Naive thymus-derived CD4-positive, alpha-beta T cell (primary cell): ENCODE results near the gene ZER1. TPM values are rescaled to one million over a fixed set of nuclear protein-coding genes. Genes with fewer than 3 reads are reported as not detected.
A peak's percentile ranks its signal among the peaks of the same experiment; 100 is the strongest.

Experiments used
- ATAC-seq: fragments of 150-1000 bp; cut with Tn5 transposase; 2 replicates; pipeline ENCODE4 v1.10.0; 2021; ENCODE audit warnings: mild to moderate bottlenecking, moderate library complexity
- CTCF ChIA-PET: fragments of 350-600 bp; sonication (Branson Sonifier 250); formaldehyde crosslinking; loops from one replicate; lab custom pipeline; 2021; ENCODE audit warnings: antibody characterized with exemption; lab: Charles Lee
- POLR2A ChIA-PET: fragments of 350-600 bp; sonication (Branson Sonifier 250); formaldehyde crosslinking; loops from one replicate; lab custom pipeline; 2021; ENCODE audit warnings: antibody characterized with exemption, inconsistent platforms; lab: Charles Lee
- DNase-seq, 9 donors: peaks; one replicate each; pipeline versions ENCODE4 v3.0.0 to v3.0.0-alpha.2; 2020 to 2022; ENCODE audit warnings: mixed read lengths in 1 of 9
- H3K27ac ChIP-seq: one replicate; pipeline ENCODE4 v1.7.0; 2013; ENCODE audit warnings: mild to moderate bottlenecking, low read depth, low read length, moderate library complexity
- H3K27me3 ChIP-seq, 2 donors: one replicate each; pipeline ENCODE4 v1.7.0; 2013; ENCODE audit warnings: low read length in 2 of 2, mild to moderate bottlenecking in 2 of 2, moderate library complexity in 2 of 2; ENCODE audit not compliant: control insufficient read depth in 2 of 2, insufficient read depth in 2 of 2
- H3K36me3 ChIP-seq, 3 experiments: 1 replicate in 2 of 3; 2 replicates in 1 of 3; pipeline ENCODE4 v1.7.0; 2013; ENCODE audit warnings: low read length in 3 of 3, mild to moderate bottlenecking in 3 of 3, moderate library complexity in 1 of 3; ENCODE audit not compliant: insufficient read depth in 3 of 3, control insufficient read depth in 2 of 3
- H3K4me1 ChIP-seq, 2 donors: one replicate each; pipeline ENCODE4 v1.7.0; 2013; ENCODE audit warnings: low read length in 2 of 2, mild to moderate bottlenecking in 2 of 2, moderate library complexity in 1 of 2; ENCODE audit not compliant: control insufficient read depth in 2 of 2, insufficient read depth in 2 of 2
- H3K4me3 ChIP-seq: 2 replicates; pipeline ENCODE4 v1.7.0; 2013; ENCODE audit warnings: mild to moderate bottlenecking, low read length
- H3K9me3 ChIP-seq, 3 experiments: 1 replicate in 2 of 3; 2 replicates in 1 of 3; pipeline ENCODE4 v1.7.0; 2013; ENCODE audit warnings: low read length in 3 of 3; ENCODE audit not compliant: control insufficient read depth in 2 of 3
- H3K27ac Mint-ChIP-seq, 9 donors: one replicate each; pipeline ENCODE4 v1.8.0; 2020 to 2022; ENCODE audit warnings: mixed read lengths in 9 of 9, mild to moderate bottlenecking in 8 of 9, moderate library complexity in 5 of 9, inconsistent platforms in 2 of 9
- H3K27me3 Mint-ChIP-seq, 5 donors: one replicate each; pipeline ENCODE4 v1.8.0; 2021 to 2022; ENCODE audit warnings: mixed read lengths in 5 of 5, mild to moderate bottlenecking in 1 of 5
- H3K36me3 Mint-ChIP-seq, 5 donors: one replicate each; pipeline ENCODE4 v1.8.0; 2020 to 2022; ENCODE audit warnings: mixed read lengths in 5 of 5, mild to moderate bottlenecking in 3 of 5, inconsistent platforms in 1 of 5
- H3K4me1 Mint-ChIP-seq, 7 donors: one replicate each; pipeline ENCODE4 v1.8.0; 2020 to 2022; ENCODE audit warnings: mixed read lengths in 7 of 7, mild to moderate bottlenecking in 3 of 7, inconsistent platforms in 1 of 7
- H3K4me3 Mint-ChIP-seq, 10 donors: one replicate each; pipeline ENCODE4 v1.8.0; 2020 to 2022; ENCODE audit warnings: mild to moderate bottlenecking in 10 of 10, mixed read lengths in 10 of 10, moderate library complexity in 6 of 10, inconsistent platforms in 2 of 10
- H3K9me3 Mint-ChIP-seq, 11 donors: one replicate each; pipeline ENCODE4 v1.8.0; 2020 to 2022; ENCODE audit warnings: mixed read lengths in 11 of 11, mild to moderate bottlenecking in 4 of 11, inconsistent platforms in 1 of 11, moderate library complexity in 1 of 11
- intact Hi-C, 2 donors: fragments of 100-400 bp; cut with micrococcal nuclease; formaldehyde crosslinking; loops; one replicate each; pipeline ENCODE4 v1.15.1; 2023
- polyA plus RNA-seq, 2 donors: library from polyadenylated mRNA; unstranded; fragments of 300-500 nt; fragmentation: Illumina TruSeq; gene quantifications; one replicate each; pipeline ENCODE4 v1.2.3, GENCODE V29; 2021
- total RNA-seq, 6 experiments: library from RNA in 5 of 6; stranded (reverse) in 5 of 6; gene quantifications; 1 replicate in 5 of 6; 2 replicates in 1 of 6; pipeline ENCODE4 v1.2.3 and lab custom pipeline; 2021 to 2026

The ZER1 gene
- total and polyA plus RNA-seq, 7 experiments from 2014 or later: 22.7 to 57.7 (median 37.6) TPM

DNA sequence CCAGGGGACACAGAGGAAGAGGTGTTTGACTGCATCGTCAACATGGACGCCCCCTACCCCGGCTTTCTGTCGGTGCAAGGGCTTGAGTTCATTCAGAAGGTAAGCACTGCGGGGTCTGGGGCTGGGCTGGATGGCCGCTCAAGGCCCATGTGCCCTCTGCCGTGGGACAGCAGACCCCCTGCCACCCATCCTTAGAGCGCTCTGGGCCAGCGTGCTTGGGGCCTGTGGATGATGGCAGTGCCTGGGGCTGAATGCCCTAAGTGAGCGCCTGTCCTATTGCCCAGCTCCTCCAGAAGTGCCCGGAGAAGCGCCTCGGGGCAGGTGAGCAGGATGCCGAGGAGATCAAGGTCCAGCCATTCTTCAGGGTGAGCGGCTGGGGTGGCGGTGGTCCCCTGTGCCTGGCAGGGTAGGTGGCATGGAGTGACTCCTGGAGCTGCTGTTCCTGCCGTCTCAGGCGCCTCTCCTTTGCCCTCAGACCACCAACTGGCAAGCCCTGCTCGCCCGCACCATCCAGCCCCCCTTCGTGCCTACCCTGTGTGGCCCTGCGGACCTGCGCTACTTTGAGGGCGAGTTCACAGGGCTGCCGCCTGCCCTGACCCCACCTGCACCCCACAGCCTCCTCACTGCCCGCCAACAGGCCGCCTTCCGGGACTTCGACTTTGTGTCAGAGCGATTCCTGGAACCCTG lies 51.7 kb downstream of the ZER1 start:
- Histone ChIP-seq H3K27me3 (no peaks in the 10 kb centered on the region), H3K36me3 (peaks cover 0 to 26% (median 0%) of the 10 kb centered on the region in 3 experiments), H3K9me3 (no peaks in the 10 kb centered on the region), H3K4me3 (no peak overlapping the region), H3K27ac (no peak overlapping the region), H3K4me1 (peaks cover 10 to 17% of the 10 kb centered on the region in 2 donors)
- peaks cover 0 to 1% (median 0%) of the 10 kb centered on the region in 11 donors for H3K9me3 Mint-ChIP-seq
- DNase-seq (no peak), ATAC-seq (no peak)
- peaks cover 21 to 29% (median 25%) of the 10 kb centered on the region in 7 donors for H3K4me1 Mint-ChIP-seq
- intact Hi-C loops: no loop called here
- ChIA-PET POLR2A (interaction anchor here (1.2 kb wide), 1 partner anchor 169 kb away, joined by 3 read pairs; no protein-coding TSS in a partner anchor), CTCF (no interaction called here)
- no peak overlapping the region for H3K4me3 Mint-ChIP-seq
- peak overlapping the region in 1 of 9 donors; percentile 4 for H3K27ac Mint-ChIP-seq
- H3K36me3 Mint-ChIP-seq: peaks cover 0 to 4% (median 0%) of the 10 kb centered on the region in 5 donors
- H3K27me3 Mint-ChIP-seq: no peaks in the 10 kb centered on the region

DNA sequence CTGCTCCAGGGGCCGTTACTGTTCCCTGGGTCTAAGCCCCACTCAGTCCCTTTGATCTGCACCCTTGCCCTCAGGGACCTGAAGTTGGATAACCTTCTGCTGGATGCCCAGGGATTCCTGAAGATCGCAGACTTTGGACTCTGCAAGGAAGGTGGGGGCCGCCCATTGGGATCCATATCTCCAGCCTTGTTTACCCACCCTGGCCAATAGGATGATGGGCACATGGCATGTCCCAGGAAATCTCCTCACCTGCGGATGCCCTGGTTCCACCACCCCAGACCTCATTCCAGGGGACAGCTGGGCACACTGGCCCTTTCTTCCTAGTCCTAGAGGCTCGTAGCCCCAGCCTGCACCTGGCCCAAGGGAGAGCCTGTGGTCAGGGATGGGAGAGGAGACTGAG lies 53.3 kb downstream of the ZER1 start:
- Mint-ChIP-seq H3K9me3 (peaks cover 0 to 1% (median 0%) of the 10 kb centered on the region in 11 donors), H3K4me1 (peaks cover 9 to 19% (median 14%) of the 10 kb centered on the region in 7 donors), H3K27ac (no peak overlapping the region), H3K27me3 (no peaks in the 10 kb centered on the region), H3K36me3 (peaks cover 0 to 4% (median 0%) of the 10 kb centered on the region in 5 donors), H3K4me3 (no peak overlapping the region)
- H3K36me3 ChIP-seq: peaks cover 0 to 26% (median 0%) of the 10 kb centered on the region in 3 experiments
- CTCF ChIA-PET: no interaction called here
- no peak overlapping the region for H3K4me3 ChIP-seq
- peaks cover 3 to 6% of the 10 kb centered on the region in 2 donors for H3K4me1 ChIP-seq
- H3K27me3 ChIP-seq: no peaks in the 10 kb centered on the region
- H3K9me3 ChIP-seq: no peaks in the 10 kb centered on the region
- ATAC-seq: no peak
- POLR2A ChIA-PET: no interaction called here
- H3K27ac ChIP-seq: no peak overlapping the region
- intact Hi-C loops: no loop called here
- no peak for DNase-seq

DNA sequence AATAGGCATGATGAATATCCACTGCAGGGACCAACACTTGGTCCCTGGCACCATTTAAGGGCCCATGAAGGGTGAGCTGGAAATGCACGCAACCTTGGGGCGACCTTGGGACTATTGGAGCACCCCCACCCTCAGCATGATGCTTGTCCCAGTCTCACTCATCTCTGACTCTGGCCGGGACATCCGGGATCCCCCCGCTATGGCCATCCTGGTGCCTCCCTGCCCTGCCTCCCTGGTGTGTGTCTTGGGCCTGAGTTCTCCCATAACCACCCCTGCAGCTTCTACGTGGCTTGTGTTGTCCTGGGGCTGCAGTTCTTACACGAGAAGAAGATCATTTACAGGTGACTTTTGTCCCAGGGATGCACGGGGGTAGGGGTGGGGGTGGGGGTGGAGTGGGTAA lies 53.7 kb downstream of the ZER1 start:
- peaks cover 0 to 26% (median 0%) of the 10 kb centered on the region in 3 experiments for H3K36me3 ChIP-seq
- H3K4me1 Mint-ChIP-seq: peaks cover 5 to 15% (median 9%) of the 10 kb centered on the region in 7 donors
- no peak for ATAC-seq
- H3K4me3 Mint-ChIP-seq: no peak overlapping the region
- no peaks in the 10 kb centered on the region for H3K27me3 ChIP-seq
- peaks cover 0 to 2% of the 10 kb centered on the region in 2 donors for H3K4me1 ChIP-seq
- H3K4me3 ChIP-seq: no peak overlapping the region
- peaks cover 0 to 4% (median 0%) of the 10 kb centered on the region in 5 donors for H3K36me3 Mint-ChIP-seq
- DNase-seq: no peak
- ChIA-PET POLR2A (no interaction called here), CTCF (no interaction called here)
- H3K9me3 ChIP-seq: no peaks in the 10 kb centered on the region
- H3K27ac Mint-ChIP-seq: no peak overlapping the region
- intact Hi-C loops: no loop called here
- no peak overlapping the region for H3K27ac ChIP-seq
- H3K9me3 Mint-ChIP-seq: peaks cover 0 to 1% (median 0%) of the 10 kb centered on the region in 11 donors
- no peaks in the 10 kb centered on the region for H3K27me3 Mint-ChIP-seq

DNA sequence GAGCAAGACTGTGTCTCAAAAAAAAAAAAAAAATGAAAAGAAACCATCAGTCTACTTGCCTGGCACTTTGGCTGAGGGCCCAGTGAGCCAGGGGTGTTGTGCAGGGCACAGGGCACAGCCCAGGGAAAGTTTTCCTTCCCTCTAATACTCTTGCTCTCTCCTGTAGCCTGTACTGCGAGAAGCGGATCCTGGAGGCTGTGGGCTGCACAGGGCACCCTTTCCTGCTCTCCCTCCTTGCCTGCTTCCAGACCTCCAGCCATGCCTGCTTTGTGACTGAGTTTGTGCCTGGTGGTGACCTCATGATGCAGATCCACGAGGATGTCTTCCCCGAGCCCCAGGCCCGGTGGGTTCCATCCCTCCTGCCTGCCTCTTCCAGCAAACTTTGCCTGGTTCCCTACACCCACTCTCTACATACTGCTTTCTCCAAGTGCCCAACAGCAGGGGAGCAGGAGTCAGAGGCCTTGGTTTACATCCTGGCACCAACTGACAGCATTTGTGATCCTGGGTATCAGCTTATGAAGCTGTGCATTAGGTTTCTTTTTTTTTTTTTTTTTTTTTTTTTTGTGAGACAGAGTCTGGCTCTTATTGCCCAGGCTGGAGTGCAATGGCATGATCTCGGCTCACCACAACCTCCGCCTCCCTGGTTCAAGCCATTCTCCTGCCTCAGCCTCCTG lies 55.0 kb downstream of the ZER1 start:
- H3K4me1 Mint-ChIP-seq: peaks cover 0 to 6% (median 0%) of the 10 kb centered on the region in 7 donors
- Histone ChIP-seq H3K9me3 (no peaks in the 10 kb centered on the region), H3K4me3 (no peak overlapping the region), H3K4me1 (no peaks in the 10 kb centered on the region), H3K27ac (no peak overlapping the region), H3K27me3 (no peaks in the 10 kb centered on the region), H3K36me3 (peaks cover 0 to 20% (median 0%) of the 10 kb centered on the region in 3 experiments)
- ATAC-seq (no peak), DNase-seq (no peak)
- intact Hi-C loops: no loop called here
- POLR2A ChIA-PET: no interaction called here
- CTCF ChIA-PET: interaction anchor here (0.8 kb wide), 1 partner anchor 10 kb away, joined by 4 read pairs; no protein-coding TSS in a partner anchor
- no peak overlapping the region for H3K4me3 Mint-ChIP-seq
- peak overlapping the region in 1 of 9 donors; percentile 7 for H3K27ac Mint-ChIP-seq
- peaks cover 0 to 4% (median 0%) of the 10 kb centered on the region in 5 donors for H3K36me3 Mint-ChIP-seq
- peaks cover 0 to 1% (median 0%) of the 10 kb centered on the region in 11 donors for H3K9me3 Mint-ChIP-seq
- no peaks in the 10 kb centered on the region for H3K27me3 Mint-ChIP-seq

DNA sequence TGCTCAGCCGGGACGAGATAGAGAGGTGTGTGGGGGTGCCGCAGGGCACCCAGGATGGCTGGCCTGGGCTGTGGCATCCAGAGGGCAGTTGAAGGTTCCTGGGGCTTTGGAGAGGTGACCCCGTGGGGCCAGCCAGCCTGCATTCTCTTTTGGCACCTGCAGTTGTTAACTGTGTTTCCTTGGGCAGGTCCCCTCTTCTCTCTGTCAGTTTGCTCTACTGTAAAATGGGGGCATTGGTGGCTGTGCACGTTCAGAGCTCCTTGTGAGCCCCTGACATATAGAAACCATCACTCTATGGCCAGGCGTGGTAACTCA lies 56.3 kb downstream of the ZER1 start:
- Histone ChIP-seq H3K27me3 (no peaks in the 10 kb centered on the region), H3K27ac (no peak overlapping the region), H3K4me1 (no peaks in the 10 kb centered on the region), H3K36me3 (peaks cover 0 to 7% (median 0%) of the 10 kb centered on the region in 3 experiments), H3K4me3 (no peak overlapping the region), H3K9me3 (no peaks in the 10 kb centered on the region)
- no peaks in the 10 kb centered on the region for H3K27me3 Mint-ChIP-seq
- intact Hi-C loops: no loop called here
- ChIA-PET CTCF (interaction anchor here (0.6 kb wide), 1 partner anchor 37 kb away, joined by 3 read pairs; no protein-coding TSS in a partner anchor), POLR2A (no interaction called here)
- H3K27ac Mint-ChIP-seq: peak overlapping the region in 1 of 9 donors; percentile 51
- no peak for ATAC-seq
- no peak for DNase-seq
- H3K36me3 Mint-ChIP-seq: no peaks in the 10 kb centered on the region
- peaks cover 0 to under 1% (median 0%) of the 10 kb centered on the region in 11 donors for H3K9me3 Mint-ChIP-seq
- no peak overlapping the region for H3K4me3 Mint-ChIP-seq
- H3K4me1 Mint-ChIP-seq: peaks cover 0 to 3% (median 0%) of the 10 kb centered on the region in 7 donors

DNA sequence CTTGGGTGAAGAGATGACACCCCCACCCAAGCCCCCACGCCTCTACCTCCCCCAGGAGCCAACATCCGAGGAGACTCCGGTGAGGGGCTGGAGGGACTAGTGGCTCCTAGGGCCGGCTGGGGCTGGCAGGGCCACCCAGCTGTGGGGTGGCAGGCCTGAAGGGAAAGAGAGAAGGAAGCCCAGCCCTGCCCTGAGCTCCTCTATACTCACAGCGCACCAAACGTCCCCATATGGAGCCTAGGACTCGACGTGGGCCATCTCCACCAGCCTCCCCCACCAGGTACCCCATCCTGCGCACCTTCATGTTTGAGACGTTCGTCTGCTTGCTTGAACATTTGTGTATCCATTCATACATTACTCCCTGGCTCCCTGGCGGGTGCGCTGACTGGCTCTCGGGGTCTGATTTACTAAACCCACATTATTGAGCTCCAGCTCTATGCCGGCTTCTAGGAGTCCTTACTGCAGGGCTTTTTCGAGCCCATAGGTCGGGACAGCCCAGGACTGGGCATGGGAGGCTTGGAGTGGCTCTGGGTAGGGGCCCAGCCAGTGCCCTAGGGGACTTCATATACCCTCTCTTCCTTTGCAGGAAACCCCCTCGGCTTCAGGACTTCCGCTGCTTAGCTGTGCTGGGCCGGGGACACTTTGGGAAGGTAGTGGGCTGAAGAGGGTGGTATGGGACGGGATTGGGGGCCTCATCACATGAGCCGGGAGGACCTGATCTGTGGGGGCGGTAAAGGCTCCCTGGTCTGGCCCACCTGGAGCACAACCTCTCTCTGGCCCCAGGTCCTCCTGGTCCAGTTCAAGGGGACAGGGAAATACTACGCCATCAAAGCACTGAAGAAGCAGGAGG lies 56.9 kb downstream of the ZER1 start:
- Mint-ChIP-seq H3K4me1 (peaks cover 0 to 3% (median 0%) of the 10 kb centered on the region in 7 donors), H3K9me3 (no peaks in the 10 kb centered on the region), H3K27me3 (no peaks in the 10 kb centered on the region), H3K27ac (no peak overlapping the region), H3K4me3 (no peak overlapping the region), H3K36me3 (no peaks in the 10 kb centered on the region)
- intact Hi-C loops: no loop called here
- Histone ChIP-seq H3K9me3 (no peaks in the 10 kb centered on the region), H3K27ac (no peak overlapping the region), H3K27me3 (no peaks in the 10 kb centered on the region), H3K36me3 (peaks cover 0 to 1% (median 0%) of the 10 kb centered on the region in 3 experiments), H3K4me3 (no peak overlapping the region), H3K4me1 (no peaks in the 10 kb centered on the region)
- no peak for ATAC-seq
- DNase-seq: no peak
- POLR2A ChIA-PET: no interaction called here
- CTCF ChIA-PET: interaction anchor here (0.6 to 1.0 kb wide), 2 partner anchors 11 to 37 kb away, joined by 3 to 5 read pairs; no protein-coding TSS in a partner anchor
